Peyer's patch (tissue), 4 donors: Measurements from ENCODE around the gene LRRC45.

Source experiments
- POLR2A ChIP-seq, 2 donors: fragments of 450-650 bp; IDR thresholded peaks; one replicate each; pipeline ENCODE4 v1.5.1; 2017; ENCODE audit warnings: antibody characterized with exemption in 2 of 2, mild to moderate bottlenecking in 2 of 2, moderate library complexity in 2 of 2
- TF ChIP-seq, protein P1 (sequence below), 6 experiments: fragments of 450-650 bp in 4 of 6; fragments of 200-600 bp in 2 of 6; sonication (generic) in 1 of 6; IDR thresholded peaks; one replicate each; pipeline ENCODE4 v1.5.1; 2017 to 2019; ENCODE audit warnings: antibody characterized with exemption in 6 of 6, mild to moderate bottlenecking in 3 of 6, moderate library complexity in 1 of 6

DNA sequence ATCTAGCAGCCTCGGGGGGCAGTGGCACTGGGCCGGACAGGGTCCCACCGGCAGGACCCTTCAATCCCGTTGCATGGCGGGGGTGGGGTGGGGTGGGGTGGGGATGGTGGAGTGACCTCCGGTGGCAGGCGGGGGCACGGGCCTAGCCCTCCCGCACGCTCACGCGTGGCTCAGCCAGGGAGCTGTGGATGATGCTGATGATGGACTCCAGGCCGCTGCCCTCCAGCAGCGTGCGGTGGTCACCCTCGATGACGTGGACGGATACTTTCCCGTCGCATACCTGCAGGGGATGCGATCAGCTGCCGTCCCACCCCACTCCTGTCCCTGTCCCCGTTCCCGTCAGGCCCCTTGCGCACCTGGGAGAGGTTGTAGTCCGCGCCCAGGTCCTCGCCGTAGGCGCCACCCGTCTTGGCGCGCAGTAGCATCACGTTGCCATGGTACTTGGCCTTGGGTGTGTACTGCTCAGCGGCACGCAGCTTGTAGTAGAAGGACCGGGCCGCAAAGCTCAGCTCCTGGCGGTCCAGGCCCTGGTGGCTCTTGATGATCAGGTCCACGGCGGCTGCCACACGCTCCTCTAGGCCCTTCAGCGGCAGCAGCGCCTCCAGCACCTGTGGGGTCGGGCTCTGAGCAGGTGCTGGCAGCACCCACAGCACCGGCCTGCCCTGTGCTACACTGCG lies 56.0 kb downstream of the LRRC45 start:
- TF ChIP-seq, protein P1, sequence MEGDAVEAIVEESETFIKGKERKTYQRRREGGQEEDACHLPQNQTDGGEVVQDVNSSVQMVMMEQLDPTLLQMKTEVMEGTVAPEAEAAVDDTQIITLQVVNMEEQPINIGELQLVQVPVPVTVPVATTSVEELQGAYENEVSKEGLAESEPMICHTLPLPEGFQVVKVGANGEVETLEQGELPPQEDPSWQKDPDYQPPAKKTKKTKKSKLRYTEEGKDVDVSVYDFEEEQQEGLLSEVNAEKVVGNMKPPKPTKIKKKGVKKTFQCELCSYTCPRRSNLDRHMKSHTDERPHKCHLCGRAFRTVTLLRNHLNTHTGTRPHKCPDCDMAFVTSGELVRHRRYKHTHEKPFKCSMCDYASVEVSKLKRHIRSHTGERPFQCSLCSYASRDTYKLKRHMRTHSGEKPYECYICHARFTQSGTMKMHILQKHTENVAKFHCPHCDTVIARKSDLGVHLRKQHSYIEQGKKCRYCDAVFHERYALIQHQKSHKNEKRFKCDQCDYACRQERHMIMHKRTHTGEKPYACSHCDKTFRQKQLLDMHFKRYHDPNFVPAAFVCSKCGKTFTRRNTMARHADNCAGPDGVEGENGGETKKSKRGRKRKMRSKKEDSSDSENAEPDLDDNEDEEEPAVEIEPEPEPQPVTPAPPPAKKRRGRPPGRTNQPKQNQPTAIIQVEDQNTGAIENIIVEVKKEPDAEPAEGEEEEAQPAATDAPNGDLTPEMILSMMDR (IDR thresholded peaks at IDR 0.05) = no peak
- no peak for TF ChIP-seq POLR2A (IDR thresholded peaks at IDR 0.05)
